ENCODE measurements around the gene RGS9. TPM values are rescaled to one million over a fixed set of nuclear protein-coding genes. Genes with fewer than 3 reads are reported as not detected.
A peak's percentile ranks its signal among the peaks of the same experiment; 100 is the strongest.

RGS9 gene
- total and polyA plus RNA-seq, 8 donors = 1.2 to 16.1 (median 6.7) TPM

GRCh38 chr17:65195716-65196115 is 58.5 kb downstream of the RGS9 start:
- Histone ChIP-seq H3K36me3 (no peaks in the 10 kb centered on the region), H3K9me3 (no peaks in the 10 kb centered on the region), H3K27ac (no peak overlapping the region), H3K4me1 (peaks cover 0 to 3% (median 0%) of the 10 kb centered on the region in 4 donors), H3K4me3 (no peak overlapping the region), H3K27me3 (no peaks in the 10 kb centered on the region)
- WGBS, 5 donors = 55 to 73% (median 65%) methylated on average over 7 of the region's 7 CpGs
- intact Hi-C loops (cut with DNase I; ENCODE audit: low total_unique reads) = no loop called here
- no peak for DNase-seq
- TF ChIP-seq CTCF (IDR thresholded peaks at IDR 0.05) (no peak), EP300 (IDR thresholded peaks at IDR 0.05) (no peak), POLR2AphosphoS5 (IDR thresholded peaks at IDR 0.05) (no peak)

- Histone ChIP-seq H3K4me3 (no peak overlapping the region), H3K4me1 (peaks cover 0 to 3% (median 0%) of the 10 kb centered on the region in 4 donors), H3K36me3 (peaks cover 0 to 7% (median 0%) of the 10 kb centered on the region in 4 donors), H3K27ac (no peak overlapping the region), H3K9me3 (no peaks in the 10 kb centered on the region), H3K27me3 (no peaks in the 10 kb centered on the region)
- DNase-seq = no peak
- TF ChIP-seq POLR2A (IDR thresholded peaks at IDR 0.05) (no peak), EP300 (IDR thresholded peaks at IDR 0.05) (no peak), POLR2AphosphoS5 (IDR thresholded peaks at IDR 0.05) (no peak), CTCF (IDR thresholded peaks at IDR 0.05) (no peak)
- intact Hi-C loops (cut with DNase I; ENCODE audit: low total_unique reads) = no loop called here
- WGBS, 5 donors = 56 to 61% (median 60%) methylated on average over 4 to 5 of the region's 5 CpGs
Measured at GRCh38 chr17:65196617-65197016, 59.4 kb downstream of the RGS9 start.

GRCh38 chr17:65197201-65197600 is 60.0 kb downstream of the RGS9 start:
- intact Hi-C loops (cut with DNase I; ENCODE audit: low total_unique reads) = no loop called here
- Histone ChIP-seq H3K36me3 (peaks cover 0 to 12% (median 0%) of the 10 kb centered on the region in 4 donors), H3K9me3 (no peaks in the 10 kb centered on the region), H3K4me1 (peaks cover 0 to 3% (median 0%) of the 10 kb centered on the region in 4 donors), H3K4me3 (no peak overlapping the region), H3K27me3 (no peaks in the 10 kb centered on the region), H3K27ac (no peak overlapping the region)
- 64 to 77% (median 76%) methylated on average over 5 of the region's 5 CpGs for WGBS, 5 donors
- TF ChIP-seq POLR2AphosphoS5 (IDR thresholded peaks at IDR 0.05) (no peak), CTCF (IDR thresholded peaks at IDR 0.05) (no peak), EP300 (IDR thresholded peaks at IDR 0.05) (no peak), POLR2A (IDR thresholded peaks at IDR 0.05) (no peak)
- DNase-seq = peak in 1 of 2 donors; percentile 50

- Histone ChIP-seq H3K27ac (no peak overlapping the region), H3K4me3 (no peak overlapping the region), H3K36me3 (peaks cover 0 to 26% (median 4%) of the 10 kb centered on the region in 4 donors), H3K4me1 (peaks cover 0 to 3% (median 0%) of the 10 kb centered on the region in 4 donors), H3K9me3 (no peaks in the 10 kb centered on the region), H3K27me3 (no peaks in the 10 kb centered on the region)
- intact Hi-C loops (cut with DNase I; ENCODE audit: low total_unique reads) = no loop called here
- DNase-seq = peak in 1 of 2 donors; percentile 78
- TF ChIP-seq CTCF (IDR thresholded peaks at IDR 0.05) (peak in 5 of 7 experiments; percentile 47 to 83 (median 69)), EP300 (IDR thresholded peaks at IDR 0.05) (no peak)
- WGBS, 5 donors = 17 to 21% (median 20%) methylated on average over 7 of the region's 7 CpGs
Measured at GRCh38 chr17:65198653-65199382, 61.6 kb downstream of the RGS9 start.

Measured in stomach (tissue), 9 donors.